Activated T-cell treated with anti-CD3 and anti-CD28 coated beads for 4 hours (primary cell): ENCODE data around the gene AGBL4.
"Not testable (repeated sequence)": the region's sequence is repeated elsewhere in the genome, so short reads cannot be mapped to it uniquely, and the experiment has no call there.

ENCODE experiments used
- DNase-seq: peaks from one replicate; pipeline ENCODE4 v3.0.0-alpha.2; 2020

Gene AGBL4

GRCh38 chr1:49298304-49298703 is 725.5 kb downstream of the AGBL4 start:
- DNase-seq = no peak

- DNase-seq = no peak
Measured at GRCh38 chr1:49297783-49298182, 726.0 kb downstream of the AGBL4 start.

GRCh38 chr1:49294539-49294938 is 729.2 kb downstream of the AGBL4 start:
- DNase-seq = no peak

- DNase-seq = no peak
Measured at GRCh38 chr1:49293016-49293415, 730.7 kb downstream of the AGBL4 start.

- DNase-seq = not testable (repeated sequence)
Measured at GRCh38 chr1:49257211-49258049, 766.3 kb downstream of the AGBL4 start.

- no peak for DNase-seq
Measured at GRCh38 chr1:49252917-49253316, 770.8 kb downstream of the AGBL4 start.

- no peak for DNase-seq
Measured at GRCh38 chr1:49251019-49251784, 772.6 kb downstream of the AGBL4 start.

- no peak for DNase-seq
Measured at GRCh38 chr1:49240709-49241221, 783.0 kb downstream of the AGBL4 start.

- no peak for DNase-seq
Measured at GRCh38 chr1:49234988-49235387, 788.8 kb downstream of the AGBL4 start.

GRCh38 chr1:49229555-49229954 is 794.2 kb downstream of the AGBL4 start:
- no peak for DNase-seq

GRCh38 chr1:49226758-49227157 is 797.0 kb downstream of the AGBL4 start:
- no peak for DNase-seq

GRCh38 chr1:49225464-49225863 is 798.3 kb downstream of the AGBL4 start:
- no peak for DNase-seq

GRCh38 chr1:49213301-49213700 is 810.5 kb downstream of the AGBL4 start:
- no peak for DNase-seq

GRCh38 chr1:49208712-49209111 is 815.0 kb downstream of the AGBL4 start:
- no peak for DNase-seq

- no peak for DNase-seq
Measured at GRCh38 chr1:49204720-49205119, 819.0 kb downstream of the AGBL4 start.

GRCh38 chr1:49200738-49201137 is 823.0 kb downstream of the AGBL4 start:
- DNase-seq = no peak

GRCh38 chr1:49199564-49199963 is 824.2 kb downstream of the AGBL4 start:
- no peak for DNase-seq

- no peak for DNase-seq
Measured at GRCh38 chr1:49197081-49197480, 826.7 kb downstream of the AGBL4 start.

GRCh38 chr1:49190138-49190537 is 833.6 kb downstream of the AGBL4 start:
- no peak for DNase-seq

GRCh38 chr1:49187056-49187455 is 836.7 kb downstream of the AGBL4 start:
- no peak for DNase-seq

- DNase-seq = no peak
Measured at GRCh38 chr1:49185450-49185980, 838.2 kb downstream of the AGBL4 start.

- DNase-seq = no peak
Measured at GRCh38 chr1:49183489-49183888, 840.3 kb downstream of the AGBL4 start.

GRCh38 chr1:49181033-49181432 is 842.7 kb downstream of the AGBL4 start:
- DNase-seq = no peak
